Measurements from ENCODE around the gene PLAAT4. TPM values are rescaled to one million over a fixed set of nuclear protein-coding genes. Genes with fewer than 3 reads are reported as not detected.

The PLAAT4 gene
- total and polyA plus RNA-seq, 2 of the 13 experiments (the other 11 are each of a cell fraction or from before 2014, with no cell fraction given): 0.71 to 1.00 TPM

DNA sequence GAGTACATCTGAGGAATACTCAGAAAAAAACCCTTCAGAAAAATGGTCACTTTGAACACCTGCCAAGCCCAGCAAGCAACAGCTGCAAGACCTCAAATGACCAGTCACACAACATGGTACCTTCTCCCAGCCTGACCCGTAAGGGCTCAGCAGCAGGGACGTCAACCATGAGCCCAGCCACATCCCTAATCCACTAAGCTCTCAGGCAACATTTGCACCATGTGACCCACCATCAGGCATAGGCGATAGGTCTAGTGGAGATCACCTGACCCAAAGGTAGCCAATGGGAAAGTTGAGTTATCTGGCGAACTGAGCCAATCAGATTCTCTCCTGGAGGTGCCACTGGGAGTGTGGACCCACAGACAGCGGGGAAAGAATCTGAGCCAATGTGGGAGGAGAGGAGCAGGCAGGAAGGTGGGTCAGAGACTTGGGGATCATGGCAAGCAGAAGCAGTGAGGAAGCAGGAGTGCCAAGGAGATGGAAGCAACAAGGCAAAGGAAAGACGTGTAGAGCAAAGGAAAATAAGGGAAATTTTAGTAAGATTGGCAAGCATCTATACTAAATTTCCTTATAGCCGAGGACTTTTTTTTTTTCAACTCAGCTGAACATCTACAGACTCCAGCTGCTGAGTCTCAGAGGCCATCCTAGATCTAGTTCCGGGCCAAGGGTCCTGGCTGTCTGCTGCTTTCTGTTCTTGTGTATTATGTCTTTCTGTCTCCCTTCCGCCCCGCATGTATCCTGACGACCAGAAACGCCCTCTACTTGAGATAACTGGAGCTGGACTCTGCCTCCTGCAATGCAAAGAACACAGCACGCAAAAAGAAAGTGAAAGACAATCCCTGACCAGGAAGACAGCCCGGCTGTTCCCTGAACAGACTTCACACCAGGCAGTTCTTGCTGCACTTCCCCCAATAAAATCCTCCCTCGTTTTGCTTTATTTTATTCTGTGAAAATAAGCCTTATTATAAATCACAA is 37.6 kb downstream of the PLAAT4 start (continued):
- TF ChIP-seq, protein P1, sequence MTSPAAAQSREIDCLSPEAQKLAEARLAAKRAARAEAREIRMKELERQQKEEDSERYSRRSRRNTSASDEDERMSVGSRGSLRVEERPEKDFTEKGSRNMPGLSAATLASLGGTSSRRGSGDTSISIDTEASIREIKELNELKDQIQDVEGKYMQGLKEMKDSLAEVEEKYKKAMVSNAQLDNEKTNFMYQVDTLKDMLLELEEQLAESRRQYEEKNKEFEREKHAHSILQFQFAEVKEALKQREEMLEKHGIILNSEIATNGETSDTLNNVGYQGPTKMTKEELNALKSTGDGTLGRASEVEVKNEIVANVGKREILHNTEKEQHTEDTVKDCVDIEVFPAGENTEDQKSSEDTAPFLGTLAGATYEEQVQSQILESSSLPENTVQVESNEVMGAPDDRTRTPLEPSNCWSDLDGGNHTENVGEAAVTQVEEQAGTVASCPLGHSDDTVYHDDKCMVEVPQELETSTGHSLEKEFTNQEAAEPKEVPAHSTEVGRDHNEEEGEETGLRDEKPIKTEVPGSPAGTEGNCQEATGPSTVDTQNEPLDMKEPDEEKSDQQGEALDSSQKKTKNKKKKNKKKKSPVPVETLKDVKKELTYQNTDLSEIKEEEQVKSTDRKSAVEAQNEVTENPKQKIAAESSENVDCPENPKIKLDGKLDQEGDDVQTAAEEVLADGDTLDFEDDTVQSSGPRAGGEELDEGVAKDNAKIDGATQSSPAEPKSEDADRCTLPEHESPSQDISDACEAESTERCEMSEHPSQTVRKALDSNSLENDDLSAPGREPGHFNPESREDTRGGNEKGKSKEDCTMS (CRISPR knock-in tag; conservative IDR thresholded peaks at IDR 0.05): no peak
- TF ChIP-seq ZC3H13 (CRISPR knock-in tag; IDR thresholded peaks at IDR 0.05): no peak
- TF ChIP-seq KDM5B (CRISPR knock-in tag; IDR thresholded peaks at IDR 0.05; ENCODE audit: borderline replicate concordance): no peak
- TF ChIP-seq, protein P2, sequence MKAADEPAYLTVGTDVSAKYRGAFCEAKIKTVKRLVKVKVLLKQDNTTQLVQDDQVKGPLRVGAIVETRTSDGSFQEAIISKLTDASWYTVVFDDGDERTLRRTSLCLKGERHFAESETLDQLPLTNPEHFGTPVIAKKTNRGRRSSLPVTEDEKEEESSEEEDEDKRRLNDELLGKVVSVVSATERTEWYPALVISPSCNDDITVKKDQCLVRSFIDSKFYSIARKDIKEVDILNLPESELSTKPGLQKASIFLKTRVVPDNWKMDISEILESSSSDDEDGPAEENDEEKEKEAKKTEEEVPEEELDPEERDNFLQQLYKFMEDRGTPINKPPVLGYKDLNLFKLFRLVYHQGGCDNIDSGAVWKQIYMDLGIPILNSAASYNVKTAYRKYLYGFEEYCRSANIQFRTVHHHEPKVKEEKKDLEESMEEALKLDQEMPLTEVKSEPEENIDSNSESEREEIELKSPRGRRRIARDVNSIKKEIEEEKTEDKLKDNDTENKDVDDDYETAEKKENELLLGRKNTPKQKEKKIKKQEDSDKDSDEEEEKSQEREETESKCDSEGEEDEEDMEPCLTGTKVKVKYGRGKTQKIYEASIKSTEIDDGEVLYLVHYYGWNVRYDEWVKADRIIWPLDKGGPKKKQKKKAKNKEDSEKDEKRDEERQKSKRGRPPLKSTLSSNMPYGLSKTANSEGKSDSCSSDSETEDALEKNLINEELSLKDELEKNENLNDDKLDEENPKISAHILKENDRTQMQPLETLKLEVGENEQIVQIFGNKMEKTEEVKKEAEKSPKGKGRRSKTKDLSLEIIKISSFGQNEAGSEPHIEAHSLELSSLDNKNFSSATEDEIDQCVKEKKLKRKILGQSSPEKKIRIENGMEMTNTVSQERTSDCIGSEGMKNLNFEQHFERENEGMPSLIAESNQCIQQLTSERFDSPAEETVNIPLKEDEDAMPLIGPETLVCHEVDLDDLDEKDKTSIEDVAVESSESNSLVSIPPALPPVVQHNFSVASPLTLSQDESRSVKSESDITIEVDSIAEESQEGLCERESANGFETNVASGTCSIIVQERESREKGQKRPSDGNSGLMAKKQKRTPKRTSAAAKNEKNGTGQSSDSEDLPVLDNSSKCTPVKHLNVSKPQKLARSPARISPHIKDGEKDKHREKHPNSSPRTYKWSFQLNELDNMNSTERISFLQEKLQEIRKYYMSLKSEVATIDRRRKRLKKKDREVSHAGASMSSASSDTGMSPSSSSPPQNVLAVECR (CRISPR knock-in tag; IDR thresholded peaks at IDR 0.05; ENCODE audit: borderline replicate concordance): peak; percentile 38; the same call in 1 of the 2 replicates
- TF ChIP-seq PHF20 (CRISPR knock-in tag; IDR thresholded peaks at IDR 0.05): peak; percentile 51; the same call in 1 of the 2 replicates
- TF ChIP-seq ISL2 (CRISPR knock-in tag; IDR thresholded peaks at IDR 0.05): no peak
- peak; percentile 80 for TF ChIP-seq GABPB1 (CRISPR knock-in tag; IDR thresholded peaks at IDR 0.05)
- TF ChIP-seq ZIK1 (CRISPR knock-in tag; IDR thresholded peaks at IDR 0.05; ENCODE audit: borderline replicate concordance, low read depth): no peak
- no peak; the same call in 1 of the 2 replicates for TF ChIP-seq ZBTB20 (CRISPR knock-in tag; IDR thresholded peaks at IDR 0.05; ENCODE audit: borderline replicate concordance, low read depth)
- TF ChIP-seq GFI1 (CRISPR knock-in tag; IDR thresholded peaks at IDR 0.05; ENCODE audit: borderline replicate concordance): no peak
- TF ChIP-seq ZNF33B (CRISPR knock-in tag; IDR thresholded peaks at IDR 0.05): no peak
- no peak for TF ChIP-seq RFX1 (IDR thresholded peaks at IDR 0.05)
- TF ChIP-seq, protein P3, sequence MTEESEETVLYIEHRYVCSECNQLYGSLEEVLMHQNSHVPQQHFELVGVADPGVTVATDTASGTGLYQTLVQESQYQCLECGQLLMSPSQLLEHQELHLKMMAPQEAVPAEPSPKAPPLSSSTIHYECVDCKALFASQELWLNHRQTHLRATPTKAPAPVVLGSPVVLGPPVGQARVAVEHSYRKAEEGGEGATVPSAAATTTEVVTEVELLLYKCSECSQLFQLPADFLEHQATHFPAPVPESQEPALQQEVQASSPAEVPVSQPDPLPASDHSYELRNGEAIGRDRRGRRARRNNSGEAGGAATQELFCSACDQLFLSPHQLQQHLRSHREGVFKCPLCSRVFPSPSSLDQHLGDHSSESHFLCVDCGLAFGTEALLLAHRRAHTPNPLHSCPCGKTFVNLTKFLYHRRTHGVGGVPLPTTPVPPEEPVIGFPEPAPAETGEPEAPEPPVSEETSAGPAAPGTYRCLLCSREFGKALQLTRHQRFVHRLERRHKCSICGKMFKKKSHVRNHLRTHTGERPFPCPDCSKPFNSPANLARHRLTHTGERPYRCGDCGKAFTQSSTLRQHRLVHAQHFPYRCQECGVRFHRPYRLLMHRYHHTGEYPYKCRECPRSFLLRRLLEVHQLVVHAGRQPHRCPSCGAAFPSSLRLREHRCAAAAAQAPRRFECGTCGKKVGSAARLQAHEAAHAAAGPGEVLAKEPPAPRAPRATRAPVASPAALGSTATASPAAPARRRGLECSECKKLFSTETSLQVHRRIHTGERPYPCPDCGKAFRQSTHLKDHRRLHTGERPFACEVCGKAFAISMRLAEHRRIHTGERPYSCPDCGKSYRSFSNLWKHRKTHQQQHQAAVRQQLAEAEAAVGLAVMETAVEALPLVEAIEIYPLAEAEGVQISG (CRISPR knock-in tag; IDR thresholded peaks at IDR 0.05): peak; percentile 35
- no peak for TF ChIP-seq KMT2B (CRISPR knock-in tag; IDR thresholded peaks at IDR 0.05)
- no peak for TF ChIP-seq JDP2 (CRISPR knock-in tag; IDR thresholded peaks at IDR 0.05; ENCODE audit: borderline replicate concordance)
- TF ChIP-seq, protein P4, sequence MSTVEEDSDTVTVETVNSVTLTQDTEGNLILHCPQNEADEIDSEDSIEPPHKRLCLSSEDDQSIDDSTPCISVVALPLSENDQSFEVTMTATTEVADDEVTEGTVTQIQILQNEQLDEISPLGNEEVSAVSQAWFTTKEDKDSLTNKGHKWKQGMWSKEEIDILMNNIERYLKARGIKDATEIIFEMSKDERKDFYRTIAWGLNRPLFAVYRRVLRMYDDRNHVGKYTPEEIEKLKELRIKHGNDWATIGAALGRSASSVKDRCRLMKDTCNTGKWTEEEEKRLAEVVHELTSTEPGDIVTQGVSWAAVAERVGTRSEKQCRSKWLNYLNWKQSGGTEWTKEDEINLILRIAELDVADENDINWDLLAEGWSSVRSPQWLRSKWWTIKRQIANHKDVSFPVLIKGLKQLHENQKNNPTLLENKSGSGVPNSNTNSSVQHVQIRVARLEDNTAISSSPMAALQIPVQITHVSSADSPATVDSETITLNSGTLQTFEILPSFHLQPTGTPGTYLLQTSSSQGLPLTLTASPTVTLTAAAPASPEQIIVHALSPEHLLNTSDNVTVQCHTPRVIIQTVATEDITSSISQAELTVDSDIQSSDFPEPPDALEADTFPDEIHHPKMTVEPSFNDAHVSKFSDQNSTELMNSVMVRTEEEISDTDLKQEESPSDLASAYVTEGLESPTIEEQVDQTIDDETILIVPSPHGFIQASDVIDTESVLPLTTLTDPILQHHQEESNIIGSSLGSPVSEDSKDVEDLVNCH (CRISPR knock-in tag; IDR thresholded peaks at IDR 0.05): no peak
